Adrenal gland (tissue), 12 donors: ENCODE results near the gene ZNF827. TPM values are rescaled to one million over a fixed set of nuclear protein-coding genes. Genes with fewer than 3 reads are reported as not detected.

Experiments
- DNase-seq, 7 donors: peaks; one replicate each; pipeline ENCODE4 v3.0.0-alpha.2; 2019 to 2020
- H3K27ac ChIP-seq, 5 donors: fragments of 200-600 bp; sonication (generic) in 4 of 5; 1 replicate in 3 of 5; 2 replicates in 2 of 5; pipeline versions ENCODE4 v1.5.1 to v1.8.0; 2016 to 2020; ENCODE audit warnings: mild to moderate bottlenecking in 1 of 5
- H3K27me3 ChIP-seq: fragments of 200-600 bp; 2 replicates; pipeline ENCODE4 v1.8.0; 2021
- H3K36me3 ChIP-seq, 2 donors: fragments of 200-600 bp; replicated peaks in 1 of 2; 1 replicate in 1 of 2; 2 replicates in 1 of 2; pipeline versions ENCODE4 v1.5.1 to v1.8.0; 2018 to 2022
- H3K4me1 ChIP-seq, 2 donors: fragments of 200-600 bp; replicated peaks in 1 of 2; 1 replicate in 1 of 2; 2 replicates in 1 of 2; pipeline versions ENCODE4 v1.5.1 to v1.8.0; 2018 to 2021
- H3K4me3 ChIP-seq, 4 donors: fragments of 200-600 bp; sonication (generic) in 3 of 4; one replicate each; pipeline ENCODE4 v1.5.1; 2016 to 2018
- H3K9me3 ChIP-seq, 3 donors: fragments of 200-600 bp; sonication (generic) in 1 of 3; replicated peaks in 1 of 3; 1 replicate in 2 of 3; 2 replicates in 1 of 3; pipeline versions ENCODE4 v1.5.1 to v1.8.0; 2016 to 2021
- POLR2A ChIP-seq, 2 donors: fragments of 450-650 bp; IDR thresholded peaks; one replicate each; pipeline ENCODE4 v1.6.1; 2017; ENCODE audit warnings: antibody characterized with exemption in 2 of 2, mild to moderate bottlenecking in 2 of 2, moderate library complexity in 1 of 2
- WGBS, 4 donors: extraction: QIAGEN DNeasy Blood & Tissue Kit in 2 of 4; methylation state at CpG; one replicate each; pipeline versions ENCODE4 v1.1.5 to v1.1.7; 2013 to 2017; 5-methylcytosine and 5-hydroxymethylcytosine counted together
- intact Hi-C, 2 donors: fragments of 100-400 bp; cut with DNase I; formaldehyde crosslinking; loops; one replicate each; pipeline versions ENCODE4 v1.14.1 to v1.15.0; 2022 to 2023
- polyA plus RNA-seq, 3 donors: library from polyadenylated mRNA; stranded (reverse); fragments of 200-250 nt in 2 of 3; fragments of 350-450 nt in 1 of 3; fragmentation: Illumina TruSeq in 1 of 3; extraction: RNeasy Lipid Tissue Mini Kit (QIAGEN cat#74804) in 1 of 3; gene quantifications; one replicate each; pipeline ENCODE4 v1.2.3, GENCODE V29; 2013 to 2014
- total RNA-seq, 9 donors: library from RNA; depleted of rRNA in 4 of 9; stranded (reverse); fragments of >200 nt in 4 of 9; fragments of 120-200 nt in 1 of 9; fragmentation: NEBNext Ultra II Directional in 1 of 9; extraction: Animal tissue kit (Norgen Biotek cat#: 25700) in 1 of 9; gene quantifications; one replicate each; pipeline versions ENCODE4 v1.1.0 to v1.2.4, GENCODE V29; 2013 to 2023
- TF ChIP-seq, protein P1 (sequence below), 6 experiments: fragments of 450-650 bp in 4 of 6; fragments of 200-600 bp in 2 of 6; sonication (generic) in 1 of 6; IDR thresholded peaks; 1 replicate in 5 of 6; 2 replicates in 1 of 6; pipeline versions ENCODE4 v1.5.1 to v1.8.0; 2016 to 2021; ENCODE audit warnings: antibody characterized with exemption in 6 of 6, mild to moderate bottlenecking in 2 of 6, moderate library complexity in 1 of 6
- donor health status: healthy with polysubstance abuse.
- donor health status: Bipolar disorder and iron deficiency.
- donor health status: DM: yes; HTN: yes; CAD: no.
- donor health status: DM: no; HTN: no; CAD: no.
- donor health status: DM: no; HTN: no; CAD: no.
- donor health status: DM: yes; HTN: yes; CAD: no.

The ZNF827 gene
- total and polyA plus RNA-seq, 12 donors = 8.0 to 37.1 (median 22.7) TPM

- WGBS, 4 donors = 97 to 100% (median 98%) methylated on average over 3 of the region's 3 CpGs
- no peaks in the 10 kb centered on the region for H3K27me3 ChIP-seq
- no peak for DNase-seq
- no peaks in the 10 kb centered on the region for H3K36me3 ChIP-seq
- H3K4me3 ChIP-seq = no peak overlapping the region
- intact Hi-C loops = no loop called here
- no peaks in the 10 kb centered on the region for H3K9me3 ChIP-seq
- no peaks in the 10 kb centered on the region for H3K4me1 ChIP-seq
- TF ChIP-seq POLR2A (IDR thresholded peaks at IDR 0.05) = no peak
- TF ChIP-seq, protein P1, sequence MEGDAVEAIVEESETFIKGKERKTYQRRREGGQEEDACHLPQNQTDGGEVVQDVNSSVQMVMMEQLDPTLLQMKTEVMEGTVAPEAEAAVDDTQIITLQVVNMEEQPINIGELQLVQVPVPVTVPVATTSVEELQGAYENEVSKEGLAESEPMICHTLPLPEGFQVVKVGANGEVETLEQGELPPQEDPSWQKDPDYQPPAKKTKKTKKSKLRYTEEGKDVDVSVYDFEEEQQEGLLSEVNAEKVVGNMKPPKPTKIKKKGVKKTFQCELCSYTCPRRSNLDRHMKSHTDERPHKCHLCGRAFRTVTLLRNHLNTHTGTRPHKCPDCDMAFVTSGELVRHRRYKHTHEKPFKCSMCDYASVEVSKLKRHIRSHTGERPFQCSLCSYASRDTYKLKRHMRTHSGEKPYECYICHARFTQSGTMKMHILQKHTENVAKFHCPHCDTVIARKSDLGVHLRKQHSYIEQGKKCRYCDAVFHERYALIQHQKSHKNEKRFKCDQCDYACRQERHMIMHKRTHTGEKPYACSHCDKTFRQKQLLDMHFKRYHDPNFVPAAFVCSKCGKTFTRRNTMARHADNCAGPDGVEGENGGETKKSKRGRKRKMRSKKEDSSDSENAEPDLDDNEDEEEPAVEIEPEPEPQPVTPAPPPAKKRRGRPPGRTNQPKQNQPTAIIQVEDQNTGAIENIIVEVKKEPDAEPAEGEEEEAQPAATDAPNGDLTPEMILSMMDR (IDR thresholded peaks at IDR 0.05) = no peak
- no peak overlapping the region for H3K27ac ChIP-seq
Measured at GRCh38 chr4:145816091-145816490, 122.5 kb downstream of the ZNF827 start.

DNA sequence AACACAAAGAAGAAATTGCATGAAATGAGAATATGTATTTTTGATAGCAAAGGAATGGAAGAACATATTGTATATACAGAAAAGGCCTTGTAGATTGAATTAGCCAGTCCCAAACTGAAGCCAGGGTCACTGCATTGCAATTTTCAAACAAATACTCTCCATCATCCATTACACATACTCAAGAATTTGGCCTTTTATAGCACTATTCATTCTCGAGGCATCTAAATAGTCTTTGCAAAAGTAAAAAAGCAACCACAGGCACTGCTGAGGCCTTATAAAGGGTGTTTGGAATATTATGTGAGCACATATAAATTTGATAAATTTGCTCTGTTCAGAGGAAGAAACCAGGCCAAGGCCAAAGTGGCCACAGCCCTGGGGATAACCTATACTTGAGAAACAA is 123.0 kb downstream of the ZNF827 start:
- Histone ChIP-seq H3K9me3 (no peaks in the 10 kb centered on the region), H3K27ac (no peak overlapping the region), H3K4me3 (no peak overlapping the region), H3K36me3 (no peaks in the 10 kb centered on the region), H3K27me3 (no peaks in the 10 kb centered on the region), H3K4me1 (no peaks in the 10 kb centered on the region)
- intact Hi-C loops = no loop called here
- TF ChIP-seq, protein P1 (IDR thresholded peaks at IDR 0.05) = no peak
- no peak for TF ChIP-seq POLR2A (IDR thresholded peaks at IDR 0.05)
- WGBS, 4 donors = 37 to 61% (median 54%) methylated on average over 1 of the region's 1 CpG
- no peak for DNase-seq

DNA sequence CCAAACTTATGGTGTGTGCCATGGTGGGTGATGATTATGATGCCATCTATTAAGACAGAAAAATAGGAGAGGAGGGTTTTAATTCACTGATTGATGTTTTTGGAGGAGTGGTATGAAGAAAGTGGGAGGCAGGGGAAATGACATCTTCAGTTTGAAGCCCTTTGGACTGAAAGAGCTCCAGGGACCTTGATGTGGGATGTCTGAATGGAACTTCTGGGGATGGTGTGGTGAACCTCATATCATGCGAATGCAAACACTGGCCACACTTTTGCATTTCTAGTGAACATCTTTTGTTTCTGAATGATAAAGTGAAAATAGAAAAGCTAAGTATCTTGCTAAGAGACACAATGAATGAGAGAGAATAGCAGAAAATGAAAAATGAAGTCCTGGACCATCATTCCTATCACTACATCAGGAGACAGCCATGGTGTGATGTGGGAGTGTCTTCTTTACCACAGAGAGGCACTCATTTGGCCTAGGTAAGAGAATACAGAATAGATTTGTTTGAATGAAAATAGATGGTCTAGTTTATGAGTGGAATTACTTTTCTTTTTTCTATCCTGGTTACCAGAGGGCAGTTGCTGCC is 123.5 kb downstream of the ZNF827 start:
- Histone ChIP-seq H3K4me3 (no peak overlapping the region), H3K36me3 (no peaks in the 10 kb centered on the region), H3K27me3 (no peaks in the 10 kb centered on the region), H3K9me3 (no peaks in the 10 kb centered on the region), H3K4me1 (no peaks in the 10 kb centered on the region), H3K27ac (no peak overlapping the region)
- intact Hi-C loops = no loop called here
- no peak for TF ChIP-seq POLR2A (IDR thresholded peaks at IDR 0.05)
- TF ChIP-seq, protein P1 (IDR thresholded peaks at IDR 0.05) = no peak
- no peak for DNase-seq
- 86 to 100% (median 93%) methylated on average over 1 of the region's 1 CpG for WGBS, 4 donors

GRCh38 chr4:145814246-145814645 is 124.4 kb downstream of the ZNF827 start:
- WGBS, 4 donors = 44 to 100% (median 95%) methylated on average over 1 of the region's 1 CpG
- Histone ChIP-seq H3K9me3 (no peaks in the 10 kb centered on the region), H3K27ac (no peak overlapping the region), H3K4me1 (no peaks in the 10 kb centered on the region), H3K4me3 (no peak overlapping the region), H3K27me3 (no peaks in the 10 kb centered on the region), H3K36me3 (no peaks in the 10 kb centered on the region)
- DNase-seq = no peak
- no peak for TF ChIP-seq POLR2A (IDR thresholded peaks at IDR 0.05)
- TF ChIP-seq, protein P1 (IDR thresholded peaks at IDR 0.05) = no peak
- intact Hi-C loops = no loop called here
